Measurements from ENCODE around the gene INSYN2B. TPM values are rescaled to one million over a fixed set of nuclear protein-coding genes. Genes with fewer than 3 reads are reported as not detected.

Gene INSYN2B
- total RNA-seq, 2 experiments from 2014 or later: not detected

DNA sequence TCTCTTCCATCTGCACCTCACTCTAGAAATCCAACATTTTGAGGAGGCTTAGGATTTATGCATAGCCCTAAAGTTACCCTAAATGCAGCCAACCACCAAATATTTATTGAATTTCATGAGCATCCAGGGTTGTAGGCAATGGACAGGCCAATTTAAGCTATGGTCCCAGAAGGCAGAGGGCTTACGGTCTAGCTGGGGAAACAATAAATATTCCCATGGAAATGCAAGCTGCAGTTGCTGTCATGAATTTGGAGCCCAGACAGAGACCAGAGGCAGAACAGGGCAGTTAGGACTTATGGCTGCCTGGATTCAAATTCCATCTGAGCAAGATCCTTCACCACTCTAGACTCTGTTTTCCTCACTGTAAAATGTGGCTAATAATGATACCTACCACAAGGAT, 9.1 kb upstream of the INSYN2B start:
- H3K27me3 Mint-ChIP-seq: no peaks in the 10 kb centered on the region
- no peak for DNase-seq
- H3K4me1 Mint-ChIP-seq: no peaks in the 10 kb centered on the region
- H3K27ac Mint-ChIP-seq: no peak overlapping the region
- peaks cover 17% of the 10 kb centered on the region for H3K36me3 Mint-ChIP-seq
- no peak overlapping the region for H3K4me3 Mint-ChIP-seq
- H3K9me3 Mint-ChIP-seq: no peaks in the 10 kb centered on the region

DNA sequence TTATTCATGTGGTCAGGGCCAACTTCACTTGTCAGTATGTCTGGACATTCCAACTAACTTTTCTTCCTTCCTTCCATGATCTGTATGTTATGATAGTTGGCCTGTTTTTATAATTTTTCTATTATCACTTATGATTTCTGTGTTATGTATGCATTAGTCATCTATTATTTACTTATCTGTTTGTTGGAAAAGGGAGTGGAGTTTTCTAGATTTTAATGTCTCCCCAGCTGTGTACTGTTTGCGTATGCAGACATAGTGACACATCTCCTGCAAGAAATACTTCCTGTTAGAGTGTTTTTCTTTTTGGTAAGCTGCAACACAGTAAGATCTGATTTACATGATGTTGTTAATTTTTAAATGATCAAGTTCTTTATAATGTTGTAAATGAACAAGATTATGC, 8.7 kb upstream of the INSYN2B start:
- Mint-ChIP-seq H3K36me3 (peaks cover 21% of the 10 kb centered on the region), H3K27me3 (no peaks in the 10 kb centered on the region), H3K9me3 (no peaks in the 10 kb centered on the region), H3K4me1 (no peaks in the 10 kb centered on the region), H3K4me3 (no peak overlapping the region), H3K27ac (no peak overlapping the region)
- DNase-seq: no peak

DNA sequence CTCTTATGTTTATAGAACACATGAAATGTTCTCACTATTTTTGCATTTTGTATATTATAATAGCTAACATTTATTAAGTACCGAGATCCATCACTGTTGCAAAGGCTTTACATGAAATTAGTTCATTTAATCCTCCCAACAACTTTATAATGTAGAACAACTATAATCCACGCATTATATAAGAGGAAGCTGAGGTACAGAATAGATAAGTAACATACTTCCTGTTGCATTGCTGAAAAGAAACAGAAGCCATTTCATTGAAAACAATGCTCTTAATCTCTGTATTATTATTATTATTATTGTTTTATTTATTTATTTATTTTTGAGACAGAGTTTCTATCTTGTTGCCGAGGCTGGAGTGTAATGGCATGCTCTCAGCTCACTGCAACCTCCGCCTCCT, 7.9 kb upstream of the INSYN2B start:
- no peak overlapping the region for H3K4me3 Mint-ChIP-seq
- no peaks in the 10 kb centered on the region for H3K4me1 Mint-ChIP-seq
- H3K27me3 Mint-ChIP-seq: no peaks in the 10 kb centered on the region
- no peak for DNase-seq
- H3K36me3 Mint-ChIP-seq: peaks cover 23% of the 10 kb centered on the region
- no peak overlapping the region for H3K27ac Mint-ChIP-seq
- no peaks in the 10 kb centered on the region for H3K9me3 Mint-ChIP-seq

DNA sequence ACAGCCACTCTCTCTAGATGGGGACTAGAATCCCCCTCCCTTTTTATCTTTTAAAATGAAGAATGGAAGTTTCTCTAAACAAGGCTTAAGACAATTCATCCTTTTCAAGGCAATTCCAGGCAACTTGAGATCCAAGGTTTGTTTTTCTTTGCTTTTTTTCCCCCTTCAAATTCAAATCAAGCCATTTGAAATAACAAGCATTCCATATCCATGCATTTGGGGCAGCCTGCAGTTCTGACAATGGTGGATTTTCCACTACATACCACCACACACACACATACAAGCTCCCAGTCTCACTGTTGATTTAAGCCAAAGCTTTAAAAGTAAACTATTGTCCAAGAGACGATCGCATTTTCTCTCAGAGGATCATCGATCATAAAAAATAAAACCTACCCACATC, 424 bp downstream of the INSYN2B start:
- Mint-ChIP-seq H3K4me3 (no peak overlapping the region), H3K27ac (no peak overlapping the region), H3K9me3 (no peaks in the 10 kb centered on the region), H3K36me3 (peaks cover 19% of the 10 kb centered on the region), H3K4me1 (no peaks in the 10 kb centered on the region), H3K27me3 (no peaks in the 10 kb centered on the region)
- no peak for DNase-seq

DNA sequence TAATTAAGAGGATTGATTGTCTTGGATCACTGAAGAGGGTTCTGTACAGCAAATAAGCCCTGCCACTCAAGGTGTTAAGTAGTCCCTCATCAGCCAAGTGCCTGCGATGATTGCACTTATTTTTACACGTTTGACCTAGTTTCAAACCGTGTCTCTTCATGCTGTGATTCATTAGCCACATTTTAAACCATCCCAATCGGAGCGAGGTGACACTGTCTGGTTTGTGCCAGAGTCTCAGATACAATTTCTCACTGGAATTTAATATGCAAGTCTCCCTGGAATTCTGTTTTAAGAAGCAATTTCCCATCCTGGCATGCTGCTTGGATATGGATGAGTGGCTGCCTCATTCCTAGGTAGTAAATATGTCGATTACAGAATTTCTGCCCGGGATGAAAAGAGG, 1.6 kb downstream of the INSYN2B start:
- DNase-seq: no peak
- Mint-ChIP-seq H3K27me3 (no peaks in the 10 kb centered on the region), H3K36me3 (peaks cover 15% of the 10 kb centered on the region), H3K4me3 (no peak overlapping the region), H3K9me3 (no peaks in the 10 kb centered on the region), H3K4me1 (no peaks in the 10 kb centered on the region), H3K27ac (no peak overlapping the region)

DNA sequence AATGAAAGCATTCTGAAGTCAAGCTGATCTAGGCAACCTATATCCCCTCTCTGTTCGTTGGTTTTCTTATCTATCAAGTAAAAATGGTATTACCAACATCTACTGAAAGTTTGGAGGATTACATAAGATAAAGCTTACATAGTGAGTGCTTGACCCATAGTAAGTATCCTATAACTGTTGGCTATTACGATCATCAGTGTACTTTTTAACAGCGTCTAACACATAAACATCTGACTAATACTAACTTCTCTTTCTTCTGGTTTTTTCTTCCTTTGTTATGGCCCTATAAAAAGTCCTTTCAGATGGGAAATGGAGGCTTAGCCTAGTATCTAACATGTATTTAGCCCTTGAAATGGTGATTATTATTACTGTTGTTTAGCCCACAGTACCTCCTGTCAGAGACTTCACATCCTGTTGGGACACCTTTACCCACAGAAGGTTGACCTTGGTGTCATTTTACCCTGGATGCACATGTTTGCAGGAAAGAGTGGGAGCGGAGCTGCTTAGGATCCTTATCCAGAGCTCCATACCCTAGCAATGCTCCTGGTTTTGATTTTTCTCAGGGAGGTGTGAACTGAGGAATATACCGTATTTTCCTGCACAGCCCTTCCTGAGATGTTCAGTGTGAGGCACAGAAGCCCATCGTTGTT, 6.0 kb downstream of the INSYN2B start:
- no peak for DNase-seq
- Mint-ChIP-seq H3K27ac (no peak overlapping the region), H3K36me3 (peaks cover 2% of the 10 kb centered on the region), H3K27me3 (no peaks in the 10 kb centered on the region), H3K4me1 (no peaks in the 10 kb centered on the region), H3K9me3 (no peaks in the 10 kb centered on the region), H3K4me3 (no peak overlapping the region)

DNA sequence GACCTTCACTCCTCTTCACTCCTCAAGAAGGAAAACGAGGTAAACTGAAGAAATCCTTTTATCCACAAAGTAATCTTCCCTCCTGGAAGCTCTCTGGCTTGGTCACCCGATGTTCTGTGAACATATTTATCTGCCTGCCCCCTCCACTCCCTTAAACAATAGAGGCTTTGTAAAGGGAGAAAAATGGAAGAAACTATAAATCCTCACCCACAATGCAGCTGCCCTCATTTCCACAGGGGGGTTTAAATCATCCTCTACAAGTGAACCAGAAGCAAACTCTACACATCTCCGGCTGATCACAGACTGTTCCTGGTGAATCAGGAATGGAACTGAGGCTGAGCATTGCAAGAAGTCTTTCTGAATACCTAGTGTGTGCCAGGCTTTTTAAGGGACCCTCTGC, 7.2 kb downstream of the INSYN2B start:
- no peaks in the 10 kb centered on the region for H3K9me3 Mint-ChIP-seq
- DNase-seq: no peak
- H3K27me3 Mint-ChIP-seq: no peaks in the 10 kb centered on the region
- H3K4me3 Mint-ChIP-seq: no peak overlapping the region
- peaks cover 4% of the 10 kb centered on the region for H3K36me3 Mint-ChIP-seq
- H3K4me1 Mint-ChIP-seq: no peaks in the 10 kb centered on the region
- H3K27ac Mint-ChIP-seq: no peak overlapping the region

DNA sequence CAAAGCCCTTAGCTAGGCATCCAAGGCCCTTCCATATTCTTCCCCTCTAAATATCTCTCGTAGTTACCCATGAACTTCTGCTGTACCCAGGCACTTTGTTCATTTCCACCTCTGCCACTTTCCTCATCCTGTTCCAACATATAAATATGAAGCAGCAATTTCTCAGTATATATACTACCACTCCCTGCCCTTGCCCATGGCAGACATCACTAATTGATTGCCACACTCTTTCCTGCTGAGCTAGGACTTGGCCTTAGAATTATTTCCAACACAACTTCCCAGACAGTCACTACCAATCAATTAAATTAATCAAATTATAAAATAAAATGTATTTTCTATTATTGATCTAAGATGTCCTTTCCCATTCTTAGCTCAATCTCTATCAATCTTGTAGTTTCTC, 8.5 kb downstream of the INSYN2B start:
- H3K27ac Mint-ChIP-seq: no peak overlapping the region
- peaks cover 7% of the 10 kb centered on the region for H3K36me3 Mint-ChIP-seq
- no peaks in the 10 kb centered on the region for H3K4me1 Mint-ChIP-seq
- DNase-seq: no peak
- no peaks in the 10 kb centered on the region for H3K9me3 Mint-ChIP-seq
- no peak overlapping the region for H3K4me3 Mint-ChIP-seq
- no peaks in the 10 kb centered on the region for H3K27me3 Mint-ChIP-seq

DNA sequence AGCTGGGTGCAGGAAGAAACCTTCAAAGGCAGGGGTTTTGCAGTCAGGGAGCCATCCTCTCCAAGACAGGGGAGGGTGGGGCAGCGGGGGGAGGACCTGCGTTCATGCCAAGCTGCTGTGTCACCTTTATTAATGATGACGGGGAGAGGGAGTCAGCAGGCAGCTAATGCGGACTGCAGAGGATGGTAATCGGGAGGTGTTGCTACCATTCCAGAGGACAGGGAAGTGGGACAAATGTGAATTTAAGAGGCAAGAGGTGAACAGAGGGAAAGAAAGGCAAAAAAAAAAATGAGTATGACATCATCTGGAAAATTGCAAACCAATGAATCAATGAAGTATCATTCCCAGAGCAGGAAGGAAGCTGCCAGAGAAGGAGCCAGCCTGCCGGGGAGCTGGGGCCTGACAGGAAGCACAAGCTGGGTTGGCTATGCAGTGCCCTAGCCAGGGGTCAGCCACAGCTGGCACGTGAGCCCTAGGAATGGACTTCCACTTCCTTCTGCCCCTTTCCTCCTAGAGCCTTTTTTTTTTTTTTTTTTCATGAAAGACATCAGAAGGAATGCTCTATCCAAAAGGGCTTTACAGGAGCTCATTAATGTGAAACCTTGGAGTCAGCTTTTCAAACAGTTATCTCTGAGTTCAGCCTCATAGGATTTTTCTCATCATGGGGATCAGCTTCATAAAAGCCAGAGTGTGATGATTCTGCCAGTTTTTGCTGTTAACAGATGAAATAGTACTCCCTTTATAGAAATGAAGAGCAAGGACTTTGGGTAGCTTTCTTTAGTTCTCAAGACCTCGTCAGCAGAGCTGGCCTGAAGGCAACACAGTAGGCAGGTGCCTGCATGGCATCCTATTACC, 9.2 kb downstream of the INSYN2B start:
- no peak for DNase-seq
- Mint-ChIP-seq H3K36me3 (peaks cover 7% of the 10 kb centered on the region), H3K4me3 (no peak overlapping the region), H3K27ac (no peak overlapping the region), H3K27me3 (no peaks in the 10 kb centered on the region), H3K4me1 (no peaks in the 10 kb centered on the region), H3K9me3 (no peaks in the 10 kb centered on the region)

DNA sequence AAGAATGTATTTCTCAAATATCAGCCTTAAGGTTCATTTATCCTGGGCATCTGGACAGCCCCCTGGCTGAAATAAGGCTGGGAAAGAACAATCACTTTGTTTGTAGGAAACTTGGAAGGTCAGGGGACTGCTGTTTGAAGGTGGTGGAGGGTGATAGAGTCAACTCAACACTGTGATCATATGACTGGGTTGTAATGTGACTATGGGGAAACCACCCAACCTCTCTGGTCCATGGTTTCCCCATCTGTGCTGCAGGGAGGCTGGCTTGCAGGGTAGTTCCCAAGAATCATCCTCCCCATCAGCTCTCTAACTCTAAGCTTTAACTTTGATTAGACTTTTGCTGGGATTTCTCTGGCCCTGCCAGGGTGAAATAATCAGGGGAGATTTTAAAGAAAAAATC, 10.0 kb downstream of the INSYN2B start:
- no peaks in the 10 kb centered on the region for H3K27me3 Mint-ChIP-seq
- H3K4me3 Mint-ChIP-seq: no peak overlapping the region
- H3K9me3 Mint-ChIP-seq: no peaks in the 10 kb centered on the region
- H3K27ac Mint-ChIP-seq: no peak overlapping the region
- no peaks in the 10 kb centered on the region for H3K4me1 Mint-ChIP-seq
- DNase-seq: no peak
- H3K36me3 Mint-ChIP-seq: peaks cover 7% of the 10 kb centered on the region

DNA sequence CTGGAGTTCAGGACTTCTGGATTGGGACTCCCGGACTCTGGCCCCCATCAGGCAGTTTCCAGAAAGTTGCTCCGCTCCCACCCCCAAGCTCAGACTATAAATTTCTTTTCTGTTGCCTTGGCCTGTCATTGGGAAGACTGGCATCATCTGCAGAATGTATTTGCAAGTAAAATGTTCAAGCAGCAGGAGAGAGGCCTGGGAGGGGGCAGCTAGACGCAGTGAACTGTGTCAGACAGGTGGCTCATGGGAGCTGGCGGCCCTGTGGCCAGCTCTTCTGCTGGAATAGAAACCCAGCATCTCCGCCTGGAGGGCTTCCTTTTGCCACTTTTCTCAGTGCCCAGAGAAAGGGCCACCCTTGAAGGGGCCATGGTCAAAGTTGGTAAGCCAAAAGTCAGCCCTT, 16.0 kb downstream of the INSYN2B start:
- no peak for DNase-seq
- H3K27me3 Mint-ChIP-seq: no peaks in the 10 kb centered on the region
- H3K4me1 Mint-ChIP-seq: peaks cover 2% of the 10 kb centered on the region
- no peak overlapping the region for H3K27ac Mint-ChIP-seq
- H3K9me3 Mint-ChIP-seq: no peaks in the 10 kb centered on the region
- no peak overlapping the region for H3K4me3 Mint-ChIP-seq
- peaks cover 23% of the 10 kb centered on the region for H3K36me3 Mint-ChIP-seq

DNA sequence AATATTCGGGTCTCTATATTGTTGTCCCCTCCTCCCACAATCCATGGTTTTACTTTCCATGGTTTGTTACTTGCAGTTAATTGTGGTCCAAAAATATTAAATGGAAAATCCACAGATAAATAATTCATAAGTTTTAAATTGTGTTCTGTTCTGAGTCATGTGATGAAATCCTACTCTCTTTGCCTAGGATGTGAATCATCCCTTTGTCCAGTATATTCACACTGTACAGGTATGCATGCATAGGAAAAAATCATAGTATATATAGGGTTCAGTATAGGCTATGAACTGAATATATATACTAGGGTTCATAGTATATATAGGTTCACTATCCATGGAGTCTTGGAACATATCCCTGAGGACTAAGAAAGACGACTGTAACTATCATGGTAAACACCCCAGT, 19.6 kb downstream of the INSYN2B start:
- DNase-seq: no peak
- H3K27ac Mint-ChIP-seq: no peak overlapping the region
- H3K36me3 Mint-ChIP-seq: peaks cover 18% of the 10 kb centered on the region
- peaks cover 2% of the 10 kb centered on the region for H3K4me1 Mint-ChIP-seq
- no peaks in the 10 kb centered on the region for H3K9me3 Mint-ChIP-seq
- H3K4me3 Mint-ChIP-seq: no peak overlapping the region
- no peaks in the 10 kb centered on the region for H3K27me3 Mint-ChIP-seq

DNA sequence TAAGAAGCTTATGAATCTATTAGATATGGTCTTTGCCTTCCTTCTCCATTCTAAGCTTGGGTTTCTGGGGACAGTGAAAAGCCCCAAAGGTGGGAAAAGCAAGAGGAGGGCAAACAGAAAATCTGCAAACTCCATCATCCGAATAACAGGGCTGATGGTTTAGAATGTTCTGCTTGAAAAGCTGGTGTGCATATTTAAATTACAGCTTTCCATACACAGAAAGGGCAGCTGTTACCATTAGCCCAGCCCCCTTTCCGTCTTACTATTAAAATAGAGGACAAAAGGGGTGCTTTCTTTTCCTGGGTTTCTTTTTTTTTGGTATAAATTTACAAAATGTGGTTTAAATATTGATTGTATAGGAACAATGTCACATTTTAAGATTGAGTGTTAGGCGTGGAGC, 22.0 kb downstream of the INSYN2B start:
- Mint-ChIP-seq H3K36me3 (peaks cover 19% of the 10 kb centered on the region), H3K27ac (no peak overlapping the region), H3K4me1 (peaks cover 2% of the 10 kb centered on the region), H3K9me3 (no peaks in the 10 kb centered on the region), H3K27me3 (no peaks in the 10 kb centered on the region), H3K4me3 (no peak overlapping the region)
- DNase-seq: no peak

DNA sequence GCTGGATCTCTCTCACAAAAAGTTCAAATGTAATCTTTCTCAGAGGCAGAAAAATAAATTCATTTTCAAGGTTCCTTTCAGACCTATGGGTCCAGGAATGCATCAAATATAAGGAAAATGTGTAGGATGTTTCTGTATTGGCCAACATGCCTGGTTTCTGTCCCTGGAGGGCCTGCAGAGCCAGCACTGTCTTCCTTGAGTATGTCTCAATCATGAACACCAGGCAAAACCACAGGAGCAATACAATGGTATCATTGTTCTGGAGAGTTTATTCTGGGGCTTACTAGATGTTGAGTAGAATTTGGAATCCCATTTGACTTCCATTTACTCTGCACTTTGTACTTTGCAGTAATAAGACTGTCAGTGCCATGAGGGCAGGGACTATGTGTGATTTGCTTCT, 23.5 kb downstream of the INSYN2B start:
- H3K9me3 Mint-ChIP-seq: no peaks in the 10 kb centered on the region
- H3K4me1 Mint-ChIP-seq: no peaks in the 10 kb centered on the region
- no peak overlapping the region for H3K4me3 Mint-ChIP-seq
- no peak for DNase-seq
- H3K27ac Mint-ChIP-seq: no peak overlapping the region
- H3K27me3 Mint-ChIP-seq: no peaks in the 10 kb centered on the region
- H3K36me3 Mint-ChIP-seq: peaks cover 18% of the 10 kb centered on the region

DNA sequence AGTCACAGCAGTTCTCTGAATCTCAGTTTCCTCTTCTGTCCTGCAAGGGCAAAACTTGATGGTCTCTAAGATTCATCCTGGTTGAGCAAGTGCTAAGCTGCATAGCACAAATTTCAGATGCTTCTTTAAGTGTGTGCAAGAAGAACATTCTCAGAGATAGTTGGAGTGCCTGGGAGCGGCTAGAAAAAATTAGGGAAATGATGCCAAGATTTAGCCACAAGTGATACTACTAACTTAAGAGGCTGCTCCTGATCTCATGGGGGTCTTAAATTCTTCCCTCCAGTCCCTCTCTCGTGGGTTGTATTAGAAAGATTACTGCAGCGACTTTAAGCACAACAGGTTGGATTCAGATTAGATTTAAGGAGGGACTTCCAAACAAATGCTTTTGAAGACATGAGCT, 24.2 kb downstream of the INSYN2B start:
- Mint-ChIP-seq H3K9me3 (no peaks in the 10 kb centered on the region), H3K4me1 (no peaks in the 10 kb centered on the region), H3K27me3 (no peaks in the 10 kb centered on the region), H3K27ac (no peak overlapping the region), H3K36me3 (peaks cover 18% of the 10 kb centered on the region), H3K4me3 (no peak overlapping the region)
- DNase-seq: no peak

DNA sequence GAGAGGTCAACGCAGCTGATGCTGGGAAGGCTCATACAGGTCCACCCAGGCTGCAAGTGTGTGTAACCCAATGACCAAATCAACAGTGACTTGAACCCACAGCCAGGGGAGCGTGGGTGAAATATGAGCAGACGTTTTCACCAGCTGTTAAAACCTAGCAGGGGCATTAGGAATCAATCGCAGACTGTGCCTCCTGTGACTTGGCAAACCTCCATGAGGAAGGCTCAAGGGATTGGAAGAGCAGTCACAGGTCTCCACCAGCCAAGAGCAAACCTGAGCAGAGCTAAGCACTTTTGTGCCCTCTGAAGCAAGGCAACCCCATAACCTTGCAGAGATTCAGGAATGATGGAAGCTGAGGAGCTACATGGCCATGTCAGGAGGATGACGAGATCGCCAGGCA, 25.5 kb downstream of the INSYN2B start:
- DNase-seq: no peak
- peaks cover 26% of the 10 kb centered on the region for H3K36me3 Mint-ChIP-seq
- no peak overlapping the region for H3K27ac Mint-ChIP-seq

More for the DNA sequence above, 25.5 kb downstream of the INSYN2B start:
- H3K4me1 Mint-ChIP-seq: no peaks in the 10 kb centered on the region
- H3K4me3 Mint-ChIP-seq: no peak overlapping the region
- no peaks in the 10 kb centered on the region for H3K27me3 Mint-ChIP-seq
- no peaks in the 10 kb centered on the region for H3K9me3 Mint-ChIP-seq
